Femur (tissue), 1 donor: ENCODE data around the gene E2F2.
"Not testable (repeated sequence)": the region's sequence is repeated elsewhere in the genome, so short reads cannot be mapped to it uniquely, and the experiment has no call there.

Source experiments
- DNase-seq: peaks from one replicate; pipeline ENCODE4 v3.0.0-alpha.2; 2017

E2F2 gene

GRCh38 chr1:23522244-23522982, 8.6 kb downstream of the E2F2 start:
- DNase-seq: no peak

- DNase-seq: no peak
Observed at GRCh38 chr1:23521588-23521987, 9.4 kb downstream of the E2F2 start.

DNA sequence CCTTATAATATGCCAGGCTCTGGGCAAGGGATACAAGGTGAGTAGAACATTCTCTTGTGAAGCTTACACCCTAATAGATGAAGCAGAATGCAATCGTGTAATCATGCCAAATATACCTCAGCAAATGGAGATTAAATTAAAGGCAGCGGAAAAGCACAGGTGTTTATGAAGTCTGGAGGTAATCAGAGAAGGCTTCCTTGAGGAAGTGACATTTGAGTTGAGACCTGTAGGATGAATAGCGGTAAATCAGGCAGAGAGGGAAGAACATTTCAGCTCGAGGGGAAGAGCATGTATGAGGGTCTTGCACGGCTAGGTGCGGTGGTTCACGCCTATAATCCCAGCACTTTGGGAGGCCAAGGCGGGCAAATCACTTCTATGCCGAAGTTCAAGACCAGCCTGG, 13.5 kb downstream of the E2F2 start:
- no peak for DNase-seq

DNA sequence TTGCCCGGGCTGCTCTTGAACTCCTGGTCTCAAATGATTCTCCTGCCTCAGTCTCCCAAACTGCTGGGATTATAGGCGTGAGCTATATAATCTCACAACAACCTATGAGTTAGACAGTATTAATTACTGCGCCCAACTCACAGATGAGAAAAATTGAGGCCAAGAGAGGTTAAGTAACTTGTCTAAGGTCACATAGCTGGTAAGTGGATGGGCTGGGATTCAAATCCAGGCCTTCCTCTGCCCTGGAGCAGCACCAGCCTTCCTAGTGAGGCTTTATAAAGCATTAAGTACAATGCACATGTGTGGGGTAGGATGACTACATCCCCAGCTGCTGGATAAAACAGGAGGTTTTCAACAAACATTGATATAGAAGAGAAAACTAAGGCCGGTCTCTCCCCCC, 15.1 kb downstream of the E2F2 start:
- no peak for DNase-seq

- no peak for DNase-seq
Observed at GRCh38 chr1:23514111-23514679, 16.8 kb downstream of the E2F2 start.

GRCh38 chr1:23509896-23510295, 21.1 kb downstream of the E2F2 start:
- no peak for DNase-seq

- DNase-seq: no peak
Observed at GRCh38 chr1:23506376-23507107, 24.5 kb downstream of the E2F2 start.

DNA sequence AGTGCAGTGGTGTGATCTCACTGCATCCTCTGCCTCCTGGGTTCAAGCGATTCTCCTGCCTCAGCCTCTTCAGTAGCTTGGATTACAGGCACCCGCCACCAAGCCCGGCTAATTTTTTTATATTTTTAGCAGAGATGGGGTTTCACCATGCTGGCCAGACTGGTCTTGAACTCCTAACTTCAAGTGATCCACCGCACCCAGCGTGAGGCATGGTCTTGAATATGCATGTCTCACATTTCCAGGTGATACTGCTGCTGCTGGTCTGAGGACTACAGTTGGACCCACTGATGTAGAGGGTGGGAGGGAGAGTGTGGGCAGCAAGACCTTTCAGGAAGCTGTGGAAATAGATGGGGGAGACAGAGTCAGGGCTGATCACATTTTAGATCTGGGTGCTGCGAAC, 25.2 kb downstream of the E2F2 start:
- no peak for DNase-seq

DNA sequence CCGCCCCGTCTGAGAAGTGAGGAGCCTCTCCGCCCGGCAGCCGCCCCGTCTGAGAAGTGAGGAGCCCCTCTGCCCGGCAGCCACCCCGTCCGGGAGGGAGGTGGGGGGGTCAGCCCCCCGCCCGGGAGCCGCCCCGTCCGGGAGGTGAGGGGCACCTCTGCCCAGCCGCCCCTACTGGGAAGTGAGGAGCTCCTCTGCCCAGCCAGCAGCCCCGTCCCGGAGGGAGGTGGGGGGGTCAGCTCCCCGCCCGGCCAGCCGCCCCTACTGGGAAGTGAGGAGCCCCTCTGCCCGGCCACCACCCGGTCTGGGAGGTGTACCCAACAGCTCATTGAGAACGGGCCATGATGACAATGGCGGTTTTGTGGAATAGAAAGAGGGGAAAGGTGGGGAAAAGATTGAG, 26.9 kb downstream of the E2F2 start:
- not testable (repeated sequence) for DNase-seq

DNA sequence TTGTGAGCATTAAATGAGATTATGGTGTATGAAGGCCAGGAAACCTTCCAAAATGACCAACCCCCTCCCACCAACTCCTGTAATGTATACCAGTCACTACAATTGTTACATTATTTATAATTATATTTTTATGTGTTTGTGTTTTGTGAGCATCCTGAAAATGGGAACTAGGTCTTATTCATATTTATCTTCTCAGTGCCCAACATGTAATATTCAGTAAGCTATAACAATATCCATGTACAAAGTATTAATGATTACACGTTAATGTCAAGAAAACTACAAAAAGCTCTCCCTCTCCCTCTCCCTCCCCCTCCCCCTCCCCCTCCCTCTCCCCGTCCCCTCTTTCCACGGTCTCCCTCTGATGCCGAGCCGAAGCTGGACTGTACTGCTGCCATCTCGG, 28.1 kb downstream of the E2F2 start:
- no peak for DNase-seq

GRCh38 chr1:23500466-23500865, 30.6 kb downstream of the E2F2 start:
- DNase-seq: no peak

- DNase-seq: no peak
Observed at GRCh38 chr1:23497777-23498439, 33.1 kb downstream of the E2F2 start.

GRCh38 chr1:23496490-23497181, 34.4 kb downstream of the E2F2 start:
- no peak for DNase-seq

DNA sequence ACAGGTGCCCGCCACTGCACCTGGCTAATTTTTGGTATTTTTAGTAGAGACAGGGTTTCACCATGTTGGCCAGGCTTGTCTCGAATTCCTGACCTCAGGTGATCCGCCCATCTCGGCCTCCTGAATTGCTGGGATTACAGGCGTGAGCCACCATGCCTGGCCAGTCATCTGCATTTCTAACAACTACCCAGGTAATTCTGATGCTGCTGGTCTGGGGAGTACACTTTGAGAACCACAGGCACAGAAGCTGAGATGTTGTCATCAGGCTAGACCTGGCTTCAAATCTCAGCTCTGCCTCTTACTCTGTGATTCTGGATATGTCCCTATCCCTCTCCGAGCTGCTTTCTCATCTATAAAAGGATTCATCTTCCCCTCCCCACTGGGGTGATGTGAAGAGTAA, 36.2 kb downstream of the E2F2 start:
- DNase-seq: not testable (repeated sequence)

GRCh38 chr1:23492776-23493175, 38.3 kb downstream of the E2F2 start:
- DNase-seq: not testable (repeated sequence)

GRCh38 chr1:23492132-23492720, 38.8 kb downstream of the E2F2 start:
- no peak for DNase-seq

- no peak for DNase-seq
Observed at GRCh38 chr1:23489842-23490241, 41.2 kb downstream of the E2F2 start.

DNA sequence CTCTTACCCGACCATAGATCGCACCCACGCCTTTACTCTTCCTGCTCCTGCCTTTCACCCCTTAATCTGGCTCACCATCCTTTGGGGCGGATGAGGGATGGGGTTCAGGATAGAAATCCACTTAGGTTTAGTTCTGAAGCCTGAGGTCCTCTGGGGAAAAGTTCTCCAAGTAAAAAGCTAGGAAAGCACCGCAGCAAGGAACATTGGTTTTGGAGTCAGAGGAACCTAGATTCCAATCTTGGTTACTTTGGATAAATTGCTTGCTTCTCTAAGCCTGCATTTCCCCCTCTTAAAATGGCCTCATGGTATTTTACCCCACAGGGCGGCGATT, 46.1 kb downstream of the E2F2 start:
- DNase-seq: no peak

GRCh38 chr1:23484253-23485001, 46.6 kb downstream of the E2F2 start:
- DNase-seq: peak; percentile 97

DNA sequence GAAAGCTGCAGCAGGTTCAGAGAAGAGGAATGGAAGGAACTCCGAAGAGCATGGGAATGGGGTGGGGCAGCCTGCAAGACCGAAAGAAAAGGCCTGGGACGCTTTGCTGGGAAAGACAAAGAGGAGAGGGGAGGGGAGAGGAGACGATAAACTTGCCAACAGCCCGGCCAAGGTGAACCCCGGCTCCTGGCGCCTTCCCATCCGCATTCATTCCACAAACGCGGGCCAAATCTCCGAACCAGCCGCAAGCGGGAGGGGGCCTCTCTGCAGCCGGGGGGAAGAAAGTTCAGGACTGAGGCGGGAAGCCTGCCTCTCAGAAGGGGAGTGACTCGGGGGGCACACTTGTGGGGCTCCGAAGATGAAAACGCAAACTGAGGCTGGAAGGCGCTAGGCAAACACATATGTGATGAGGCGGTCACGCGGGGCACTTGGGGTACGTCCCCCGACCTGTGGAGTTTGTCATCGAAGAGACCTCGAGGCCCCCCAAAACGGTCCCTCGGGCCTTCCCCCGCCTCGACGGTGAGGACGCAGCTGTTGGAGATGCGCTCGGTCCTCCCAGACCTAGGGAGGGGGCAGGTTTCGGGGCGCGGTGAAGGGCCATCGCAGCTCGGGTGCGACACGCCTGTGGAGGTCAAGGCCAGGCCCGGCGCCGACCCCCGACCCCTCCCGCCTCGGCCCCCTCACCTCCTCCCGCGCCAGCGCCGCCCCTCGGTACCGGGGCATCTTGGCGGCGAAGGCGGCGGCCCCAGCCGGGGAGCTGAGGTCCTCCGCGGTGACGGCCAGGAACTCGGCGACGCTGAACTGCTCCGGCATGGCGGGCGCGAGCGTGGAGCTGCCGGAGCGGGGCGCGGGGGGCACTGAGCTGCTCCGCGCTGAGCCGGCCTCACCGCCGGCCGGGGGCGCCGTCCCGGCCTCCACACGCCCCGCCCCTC, 47.4 kb downstream of the E2F2 start, which contains the start of gene ASAP3:
Gene ASAP3, minus strand, starts transcription at position 859 of the 932 bp plus-strand sequence. Its CDS starts 46 bp downstream, at position 813.
- DNase-seq: peak; percentile 83

GRCh38 chr1:23481904-23482303, 49.1 kb downstream of the E2F2 start:
- no peak for DNase-seq
